ENCODE data around the gene CAB39. TPM values are rescaled to one million over a fixed set of nuclear protein-coding genes. Genes with fewer than 3 reads are reported as not detected.

CAB39 gene
- total RNA-seq, 1 donor from 2014 or later: 66.6 TPM

GRCh38 chr2:230827774-230828271 lies 115.2 kb downstream of the CAB39 start:
- peak overlapping the region; percentile 71 for H2AFZ ChIP-seq (ENCODE audit: low read depth, low read length)
- H3K27me3 ChIP-seq (ENCODE audit: insufficient read depth, low read length): peaks cover 13% of the 10 kb centered on the region

GRCh38 chr2:230828272-230828961 lies 115.8 kb downstream of the CAB39 start:
- peak overlapping the region; percentile 28 for H3K4me3 ChIP-seq (ENCODE audit: insufficient read depth, low read depth, low read length)
- no peaks in the 10 kb centered on the region for H3K4me1 Mint-ChIP-seq (ENCODE audit: low read depth, unreplicated experiment)
- H3K27me3 Mint-ChIP-seq (ENCODE audit: low read depth, unreplicated experiment): peaks cover 32% of the 10 kb centered on the region
- H3K79me2 ChIP-seq (ENCODE audit: insufficient read depth, low read length): no peaks in the 10 kb centered on the region
- TF ChIP-seq EZH2 (IDR thresholded peaks at IDR 0.05; ENCODE audit: insufficient read depth, low read length): peak; percentile 62
- TF ChIP-seq, protein P1, sequence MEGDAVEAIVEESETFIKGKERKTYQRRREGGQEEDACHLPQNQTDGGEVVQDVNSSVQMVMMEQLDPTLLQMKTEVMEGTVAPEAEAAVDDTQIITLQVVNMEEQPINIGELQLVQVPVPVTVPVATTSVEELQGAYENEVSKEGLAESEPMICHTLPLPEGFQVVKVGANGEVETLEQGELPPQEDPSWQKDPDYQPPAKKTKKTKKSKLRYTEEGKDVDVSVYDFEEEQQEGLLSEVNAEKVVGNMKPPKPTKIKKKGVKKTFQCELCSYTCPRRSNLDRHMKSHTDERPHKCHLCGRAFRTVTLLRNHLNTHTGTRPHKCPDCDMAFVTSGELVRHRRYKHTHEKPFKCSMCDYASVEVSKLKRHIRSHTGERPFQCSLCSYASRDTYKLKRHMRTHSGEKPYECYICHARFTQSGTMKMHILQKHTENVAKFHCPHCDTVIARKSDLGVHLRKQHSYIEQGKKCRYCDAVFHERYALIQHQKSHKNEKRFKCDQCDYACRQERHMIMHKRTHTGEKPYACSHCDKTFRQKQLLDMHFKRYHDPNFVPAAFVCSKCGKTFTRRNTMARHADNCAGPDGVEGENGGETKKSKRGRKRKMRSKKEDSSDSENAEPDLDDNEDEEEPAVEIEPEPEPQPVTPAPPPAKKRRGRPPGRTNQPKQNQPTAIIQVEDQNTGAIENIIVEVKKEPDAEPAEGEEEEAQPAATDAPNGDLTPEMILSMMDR (IDR thresholded peaks at IDR 0.05; ENCODE audit: insufficient read depth, low read depth, low read length): no peak
- no peaks in the 10 kb centered on the region for H3K36me3 Mint-ChIP-seq (ENCODE audit: low read depth, unreplicated experiment)
- H3K36me3 ChIP-seq (ENCODE audit: insufficient read depth, low read length): no peaks in the 10 kb centered on the region
- H3K9me3 ChIP-seq (ENCODE audit: insufficient read depth, low read depth, low read length): peaks cover 6% of the 10 kb centered on the region
- no peak overlapping the region for H3K27ac Mint-ChIP-seq (ENCODE audit: unreplicated experiment)
- peak overlapping the region; percentile 71 for H2AFZ ChIP-seq (ENCODE audit: low read depth, low read length)
- DNase-seq (ENCODE audit: low read depth) (no peak), FAIRE-seq (no peak)
- peaks cover 15% of the 10 kb centered on the region for H3K27me3 ChIP-seq (ENCODE audit: insufficient read depth, low read length)
- no peaks in the 10 kb centered on the region for H4K20me1 ChIP-seq (ENCODE audit: insufficient read depth, low read length)
- H3K4me3 Mint-ChIP-seq (ENCODE audit: unreplicated experiment): no peak overlapping the region
- no peaks in the 10 kb centered on the region for H3K4me1 ChIP-seq (ENCODE audit: insufficient read depth, low read length)
- H3K27ac ChIP-seq (ENCODE audit: low read depth, low read length): no peak overlapping the region
- H3K9me3 Mint-ChIP-seq (ENCODE audit: unreplicated experiment): peaks cover 2% of the 10 kb centered on the region
- peak overlapping the region; percentile 77 for H3K4me2 ChIP-seq (ENCODE audit: low read length)
- no peak overlapping the region for H3K9ac ChIP-seq (ENCODE audit: low read length)

More at GRCh38 chr2:230827774-230828271, 115.2 kb downstream of the CAB39 start:
- Histone ChIP-seq H3K27ac (ENCODE audit: low read depth, low read length) (no peak overlapping the region), H3K79me2 (ENCODE audit: insufficient read depth, low read length) (no peaks in the 10 kb centered on the region), H3K4me3 (ENCODE audit: insufficient read depth, low read depth, low read length) (peak overlapping the region; percentile 28), H3K9ac (ENCODE audit: low read length) (no peak overlapping the region), H3K4me1 (ENCODE audit: insufficient read depth, low read length) (no peaks in the 10 kb centered on the region), H3K4me2 (ENCODE audit: low read length) (peak overlapping the region; percentile 77), H4K20me1 (ENCODE audit: insufficient read depth, low read length) (no peaks in the 10 kb centered on the region), H3K36me3 (ENCODE audit: insufficient read depth, low read length) (no peaks in the 10 kb centered on the region), H3K9me3 (ENCODE audit: insufficient read depth, low read depth, low read length) (peaks cover 6% of the 10 kb centered on the region)
- H3K27me3 Mint-ChIP-seq (ENCODE audit: low read depth, unreplicated experiment): peaks cover 32% of the 10 kb centered on the region
- H3K9me3 Mint-ChIP-seq (ENCODE audit: unreplicated experiment): peaks cover 2% of the 10 kb centered on the region
- DNase-seq (ENCODE audit: low read depth) (no peak), FAIRE-seq (no peak)
- TF ChIP-seq, protein P1 (IDR thresholded peaks at IDR 0.05; ENCODE audit: insufficient read depth, low read depth, low read length): no peak
- no peak for TF ChIP-seq EZH2 (IDR thresholded peaks at IDR 0.05; ENCODE audit: insufficient read depth, low read length)
- no peaks in the 10 kb centered on the region for H3K4me1 Mint-ChIP-seq (ENCODE audit: low read depth, unreplicated experiment)
- H3K4me3 Mint-ChIP-seq (ENCODE audit: unreplicated experiment): no peak overlapping the region
- H3K27ac Mint-ChIP-seq (ENCODE audit: unreplicated experiment): no peak overlapping the region
- H3K36me3 Mint-ChIP-seq (ENCODE audit: low read depth, unreplicated experiment): no peaks in the 10 kb centered on the region

GRCh38 chr2:230829293-230829692 lies 116.7 kb downstream of the CAB39 start:
- peaks cover 6% of the 10 kb centered on the region for H3K9me3 ChIP-seq (ENCODE audit: insufficient read depth, low read depth, low read length)
- H3K79me2 ChIP-seq (ENCODE audit: insufficient read depth, low read length): no peaks in the 10 kb centered on the region
- TF ChIP-seq, protein P1 (IDR thresholded peaks at IDR 0.05; ENCODE audit: insufficient read depth, low read depth, low read length): no peak
- no peak for TF ChIP-seq EZH2 (IDR thresholded peaks at IDR 0.05; ENCODE audit: insufficient read depth, low read length)
- H3K4me2 ChIP-seq (ENCODE audit: low read length): no peak overlapping the region
- peaks cover 2% of the 10 kb centered on the region for H3K9me3 Mint-ChIP-seq (ENCODE audit: unreplicated experiment)
- peaks cover 32% of the 10 kb centered on the region for H3K27me3 Mint-ChIP-seq (ENCODE audit: low read depth, unreplicated experiment)
- H2AFZ ChIP-seq (ENCODE audit: low read depth, low read length): no peak overlapping the region
- H3K27me3 ChIP-seq (ENCODE audit: insufficient read depth, low read length): peaks cover 17% of the 10 kb centered on the region
- H3K4me3 Mint-ChIP-seq (ENCODE audit: unreplicated experiment): no peak overlapping the region
- no peak for DNase-seq (ENCODE audit: low read depth)
- no peak for FAIRE-seq
- no peaks in the 10 kb centered on the region for H3K36me3 Mint-ChIP-seq (ENCODE audit: low read depth, unreplicated experiment)
- no peaks in the 10 kb centered on the region for H3K4me1 Mint-ChIP-seq (ENCODE audit: low read depth, unreplicated experiment)
- no peak overlapping the region for H3K27ac ChIP-seq (ENCODE audit: low read depth, low read length)
- no peaks in the 10 kb centered on the region for H3K4me1 ChIP-seq (ENCODE audit: insufficient read depth, low read length)
- no peak overlapping the region for H3K4me3 ChIP-seq (ENCODE audit: insufficient read depth, low read depth, low read length)
- H3K36me3 ChIP-seq (ENCODE audit: insufficient read depth, low read length): no peaks in the 10 kb centered on the region
- H3K9ac ChIP-seq (ENCODE audit: low read length): no peak overlapping the region
- no peaks in the 10 kb centered on the region for H4K20me1 ChIP-seq (ENCODE audit: insufficient read depth, low read length)
- no peak overlapping the region for H3K27ac Mint-ChIP-seq (ENCODE audit: unreplicated experiment)
